BLaER1 (cell line): ENCODE data around the gene OR8H2.
"Not testable (repeated sequence)": the region's sequence is repeated elsewhere in the genome, so short reads cannot be mapped to it uniquely, and the experiment has no call there.

ENCODE experiments used
- H3K27ac ChIP-seq: shearing (Covaris generic); formaldehyde crosslinking; 2 replicates; pipeline ENCODE4 v1.8.1; 2022
- H3K27me3 ChIP-seq: shearing (Covaris generic); formaldehyde crosslinking; 2 replicates; pipeline ENCODE4 v1.8.1; 2022
- H3K36me3 ChIP-seq: shearing (Covaris generic); formaldehyde crosslinking; 2 replicates; pipeline ENCODE4 v1.8.1; 2022
- H3K4me1 ChIP-seq: shearing (Covaris generic); formaldehyde crosslinking; 2 replicates; pipeline ENCODE4 v1.8.1; 2022
- H3K4me2 ChIP-seq: shearing (Covaris generic); formaldehyde crosslinking; 2 replicates; pipeline ENCODE4 v1.8.1; 2022
- H3K4me3 ChIP-seq: shearing (Covaris generic); formaldehyde crosslinking; 2 replicates; pipeline ENCODE4 v1.8.1; 2022
- H3K9ac ChIP-seq: shearing (Covaris generic); formaldehyde crosslinking; 2 replicates; pipeline ENCODE4 v1.8.1; 2022
- H3K9me3 ChIP-seq: shearing (Covaris generic); formaldehyde crosslinking; 2 replicates; pipeline ENCODE4 v1.8.1; 2022
- H4K20me1 ChIP-seq: shearing (Covaris generic); formaldehyde crosslinking; 2 replicates; pipeline ENCODE4 v1.8.1; 2022
- Cebpa-rat ChIP-seq: shearing (Covaris generic); IDR thresholded peaks from 2 replicates; pipeline ENCODE4 v1.8.1; 2022

OR8H2 gene, protein sequence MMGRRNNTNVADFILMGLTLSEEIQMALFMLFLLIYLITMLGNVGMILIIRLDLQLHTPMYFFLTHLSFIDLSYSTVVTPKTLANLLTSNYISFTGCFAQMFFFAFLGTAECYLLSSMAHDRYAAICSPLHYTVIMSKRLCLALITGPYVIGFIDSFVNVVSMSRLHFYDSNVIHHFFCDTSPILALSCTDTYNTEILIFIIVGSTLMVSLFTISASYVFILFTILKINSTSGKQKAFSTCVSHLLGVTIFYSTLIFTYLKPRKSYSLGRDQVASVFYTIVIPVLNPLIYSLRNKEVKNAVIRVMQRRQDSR

DNA sequence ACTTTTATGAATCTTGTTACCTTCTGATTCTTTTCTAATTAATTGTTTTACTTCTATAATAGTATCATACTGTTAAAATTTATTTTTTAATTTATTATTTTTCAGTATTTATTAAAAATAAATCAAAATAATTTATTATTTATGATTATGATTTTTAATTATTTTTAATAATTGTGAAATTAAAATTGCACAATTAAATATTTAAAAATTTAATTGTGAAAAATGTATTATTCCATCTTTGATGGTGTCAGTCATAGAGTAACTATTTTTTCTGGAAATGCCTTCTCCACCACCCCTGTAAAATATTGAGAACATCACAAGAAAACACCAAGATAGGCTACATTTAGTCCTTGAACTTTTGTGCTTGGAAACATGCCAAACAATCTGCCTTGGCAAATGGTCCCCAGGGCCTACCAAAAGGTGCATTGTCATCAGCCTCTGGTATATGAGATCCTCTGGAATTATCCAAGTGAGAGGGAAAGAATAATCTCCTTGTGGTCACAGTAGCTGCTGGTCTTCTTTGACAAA is at the start of gene OR8H2:
Gene OR8H2, plus strand, starts transcription at position 478 of the 528 bp plus-strand sequence. CDS start 1,356 bp downstream, outside the sequence.
- no peak within 1 kb of the TSS for H3K9ac ChIP-seq
- no peaks in the 10 kb centered on the region for H3K36me3 ChIP-seq
- no peak within 1 kb of the TSS for H3K27ac ChIP-seq
- no peaks in the 10 kb centered on the region for H3K27me3 ChIP-seq
- no peak for TF ChIP-seq Cebpa-rat
- H3K4me3 ChIP-seq = no peak within 1 kb of the TSS
- H4K20me1 ChIP-seq = no peaks in the 10 kb centered on the region
- no peaks in the 10 kb centered on the region for H3K9me3 ChIP-seq
- H3K4me2 ChIP-seq = no peak within 1 kb of the TSS
- no peaks in the 10 kb centered on the region for H3K4me1 ChIP-seq

DNA sequence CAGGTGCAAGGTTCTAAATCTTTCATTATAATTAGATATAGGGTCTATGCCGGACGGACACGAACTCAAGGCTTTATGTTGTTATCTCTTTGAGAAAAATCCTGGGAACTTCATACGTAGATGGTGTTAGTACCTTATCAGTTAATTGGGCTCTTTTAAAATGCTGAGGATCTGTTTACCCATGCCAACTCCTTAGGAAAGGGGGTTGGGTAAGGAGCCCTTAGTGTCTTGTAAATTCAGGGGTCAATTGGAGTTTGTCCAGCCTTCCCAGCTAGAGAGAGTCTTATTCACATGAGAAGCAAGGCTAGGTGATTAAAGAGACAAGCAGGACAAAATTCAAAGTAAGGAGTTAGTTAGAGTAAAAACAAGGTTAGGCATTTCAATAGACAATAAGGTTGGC is 47.1 kb upstream of the OR8H2 start:
- not testable (repeated sequence) for H3K27ac ChIP-seq, H3K9ac ChIP-seq, H3K4me1 ChIP-seq, H3K4me3 ChIP-seq, H3K4me2 ChIP-seq, H3K27me3 ChIP-seq, H3K9me3 ChIP-seq, H3K36me3 ChIP-seq, H4K20me1 ChIP-seq

GRCh38 chr11:56057661-56058237 is 45.7 kb upstream of the OR8H2 start:
- not testable (repeated sequence) for H3K4me2 ChIP-seq, H3K27me3 ChIP-seq, H3K4me1 ChIP-seq, H3K9ac ChIP-seq, H3K36me3 ChIP-seq, H3K27ac ChIP-seq, H3K9me3 ChIP-seq, H3K4me3 ChIP-seq, H4K20me1 ChIP-seq

DNA sequence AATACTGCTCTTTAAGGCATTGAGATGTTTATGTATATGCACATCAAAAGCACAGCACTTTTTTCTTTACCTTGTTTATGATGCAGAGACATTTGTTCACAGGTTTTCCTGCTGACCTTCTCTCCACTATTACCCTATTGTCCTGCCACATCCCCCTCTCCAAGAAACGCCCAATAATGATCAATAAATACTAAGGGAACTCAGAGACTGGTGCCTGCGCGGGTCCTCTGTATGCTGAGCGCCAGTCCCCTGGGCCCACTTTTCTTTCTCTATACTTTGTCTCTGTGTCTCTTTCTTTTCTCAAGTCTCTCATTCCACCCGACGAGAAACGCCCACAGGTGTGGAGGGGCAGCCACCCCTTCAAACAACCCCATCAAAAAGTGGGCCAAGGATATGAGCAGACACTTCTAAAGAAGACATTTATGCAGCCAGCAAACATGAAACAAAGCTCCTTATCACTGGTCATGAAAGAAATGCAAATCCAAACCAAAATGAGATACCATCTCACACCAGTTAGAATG is 45.2 kb upstream of the OR8H2 start:
- not testable (repeated sequence) for H3K36me3 ChIP-seq, H3K4me2 ChIP-seq, H3K27me3 ChIP-seq, H3K27ac ChIP-seq, H3K4me1 ChIP-seq, H4K20me1 ChIP-seq, H3K4me3 ChIP-seq, H3K9ac ChIP-seq, H3K9me3 ChIP-seq

DNA sequence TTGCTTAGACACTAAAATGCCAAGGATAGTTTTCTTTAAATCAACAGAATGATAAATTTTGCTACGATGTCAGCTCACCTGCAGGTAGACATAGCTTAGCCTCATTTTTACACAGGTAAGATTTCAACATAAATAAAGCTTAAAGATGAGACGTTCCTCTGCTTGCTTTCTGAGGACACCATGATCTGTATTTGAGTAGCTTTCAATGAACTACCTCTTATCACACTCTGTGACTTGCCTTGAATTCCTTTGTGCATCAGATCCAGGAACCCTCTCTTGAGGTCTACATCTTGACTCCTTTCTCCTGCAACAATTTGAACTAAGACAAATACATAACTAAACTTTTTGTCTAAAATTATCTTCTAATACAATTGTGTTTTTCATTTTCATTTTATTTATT is 36.5 kb upstream of the OR8H2 start:
- no peaks in the 10 kb centered on the region for H3K27me3 ChIP-seq
- no peak overlapping the region for H3K4me2 ChIP-seq
- TF ChIP-seq Cebpa-rat = no peak
- H3K9ac ChIP-seq = no peak overlapping the region
- no peaks in the 10 kb centered on the region for H3K9me3 ChIP-seq
- no peaks in the 10 kb centered on the region for H3K4me1 ChIP-seq
- no peaks in the 10 kb centered on the region for H3K36me3 ChIP-seq
- H4K20me1 ChIP-seq = no peaks in the 10 kb centered on the region
- no peak overlapping the region for H3K4me3 ChIP-seq
- H3K27ac ChIP-seq = no peak overlapping the region

DNA sequence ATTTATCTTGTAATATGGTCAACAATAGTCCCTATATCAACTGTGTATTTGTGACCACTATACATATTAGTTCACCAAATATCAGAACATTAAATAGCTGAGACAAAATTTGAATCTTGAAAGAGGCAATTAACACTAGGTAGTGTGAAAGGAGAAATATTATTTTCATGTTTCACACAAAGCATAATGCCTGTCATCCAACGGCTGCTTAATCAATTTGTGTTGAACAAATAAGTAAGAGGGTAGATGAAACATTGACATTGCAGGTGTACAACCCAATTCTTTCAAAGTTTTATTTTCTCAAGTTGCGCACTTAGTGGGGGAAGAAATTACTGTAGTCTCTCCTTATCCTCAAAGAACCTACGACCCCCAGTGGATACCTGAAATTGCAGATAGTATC is 13.8 kb upstream of the OR8H2 start:
- Histone ChIP-seq H3K9ac (no peak overlapping the region), H3K4me2 (no peak overlapping the region), H3K27ac (no peak overlapping the region), H3K4me1 (no peaks in the 10 kb centered on the region), H3K4me3 (no peak overlapping the region), H4K20me1 (no peaks in the 10 kb centered on the region), H3K9me3 (no peaks in the 10 kb centered on the region), H3K27me3 (no peaks in the 10 kb centered on the region), H3K36me3 (no peaks in the 10 kb centered on the region)
- no peak for TF ChIP-seq Cebpa-rat

DNA sequence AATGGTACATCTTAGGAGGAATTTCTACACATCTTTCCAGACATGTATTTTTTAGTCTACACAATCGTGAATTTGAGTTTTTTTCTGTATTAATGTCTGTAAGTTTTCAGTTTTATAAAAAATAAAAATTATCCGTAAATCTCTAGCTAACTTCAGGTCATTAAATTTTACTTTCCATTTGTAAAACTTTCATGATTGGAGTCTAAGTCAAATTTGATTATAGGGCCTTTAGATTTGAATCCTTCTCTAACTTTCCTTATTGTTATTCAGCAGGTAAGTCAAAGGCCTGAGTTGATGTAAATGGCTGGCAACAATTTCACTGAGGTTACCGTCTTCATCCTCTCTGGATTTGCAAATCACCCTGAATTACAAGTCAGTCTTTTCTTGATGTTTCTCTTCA is 10.5 kb upstream of the OR8H2 start, which contains the start of gene OR8I2:
Gene OR8I2, plus strand, starts transcription at position 301 of the 400 bp plus-strand sequence. Its CDS starts 0 bp downstream, at position 301.
- Histone ChIP-seq H3K4me2 (no peak within 1 kb of the TSS), H3K27ac (no peak within 1 kb of the TSS), H3K9me3 (no peaks in the 10 kb centered on the region), H3K27me3 (no peaks in the 10 kb centered on the region), H4K20me1 (no peaks in the 10 kb centered on the region), H3K9ac (no peak within 1 kb of the TSS), H3K36me3 (no peaks in the 10 kb centered on the region), H3K4me1 (no peaks in the 10 kb centered on the region), H3K4me3 (no peak within 1 kb of the TSS)
- TF ChIP-seq Cebpa-rat = no peak

GRCh38 chr11:56122073-56122472 is 18.6 kb downstream of the OR8H2 start, which contains the start of gene OR8H3:
Gene OR8H3 (plus strand): TSS chr11:56122373. CDS start chr11:56122373, 0 bp downstream.
- Histone ChIP-seq H3K9ac (no peak within 1 kb of the TSS), H3K4me3 (no peak within 1 kb of the TSS), H3K27ac (no peak within 1 kb of the TSS), H3K4me2 (no peak within 1 kb of the TSS), H3K36me3 (no peaks in the 10 kb centered on the region), H3K27me3 (no peaks in the 10 kb centered on the region), H3K9me3 (no peaks in the 10 kb centered on the region), H4K20me1 (no peaks in the 10 kb centered on the region), H3K4me1 (no peaks in the 10 kb centered on the region)
- no peak for TF ChIP-seq Cebpa-rat

- H3K4me1 ChIP-seq = no peaks in the 10 kb centered on the region
- no peaks in the 10 kb centered on the region for H3K27me3 ChIP-seq
- no peaks in the 10 kb centered on the region for H3K9me3 ChIP-seq
- H3K27ac ChIP-seq = no peak within 1 kb of the TSS
- H3K4me3 ChIP-seq = no peak within 1 kb of the TSS
- H3K9ac ChIP-seq = no peak within 1 kb of the TSS
- TF ChIP-seq Cebpa-rat = no peak
- no peak within 1 kb of the TSS for H3K4me2 ChIP-seq
- H3K36me3 ChIP-seq = no peaks in the 10 kb centered on the region
- H4K20me1 ChIP-seq = no peaks in the 10 kb centered on the region
Observed at GRCh38 chr11:56140151-56140661, 36.7 kb downstream of the OR8H2 start, which contains the start of gene OR8J3. Gene OR8J3 (minus strand): TSS chr11:56140201. CDS start chr11:56137718, 2,483 bp downstream.

DNA sequence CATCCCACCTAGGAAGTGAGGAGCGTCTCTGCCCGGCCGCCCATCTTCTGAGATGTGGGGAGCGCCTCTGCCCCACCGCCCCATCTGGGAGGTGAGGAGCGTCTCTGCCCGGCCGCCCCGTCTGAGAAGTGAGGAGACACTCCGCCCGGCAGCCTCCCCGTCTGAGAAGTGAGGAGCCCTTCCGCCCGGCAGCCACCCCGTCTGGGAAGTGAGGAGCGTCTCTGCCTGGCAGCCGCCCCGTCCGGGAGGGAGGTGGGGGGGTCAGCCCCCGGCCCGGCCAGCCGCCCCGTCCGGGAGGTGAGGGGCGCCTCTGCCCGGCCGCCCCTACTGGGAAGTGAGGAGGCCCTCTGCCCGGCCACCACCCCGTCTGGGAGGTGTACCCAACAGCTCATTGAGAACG is 40.2 kb downstream of the OR8H2 start:
- H3K4me3 ChIP-seq, H3K27ac ChIP-seq, H3K4me2 ChIP-seq, H3K27me3 ChIP-seq, H3K9ac ChIP-seq, H3K36me3 ChIP-seq, H3K9me3 ChIP-seq, H4K20me1 ChIP-seq, H3K4me1 ChIP-seq: not testable (repeated sequence)
